Fibroblast of gingiva (primary cell): ENCODE results near the gene DPPA3.
"Not testable (repeated sequence)": the region's sequence is repeated elsewhere in the genome, so short reads cannot be mapped to it uniquely, and the experiment has no call there.

Experiments used
- DNase-seq: peaks from one replicate; pipeline ENCODE4 v3.0.0-alpha.2; 2011; ENCODE audit warnings: low read depth

Gene DPPA3

GRCh38 chr12:7730984-7731383 lies 19.8 kb downstream of the DPPA3 start:
- DNase-seq: not testable (repeated sequence)

- DNase-seq: no peak
Observed at GRCh38 chr12:7731486-7731885, 20.3 kb downstream of the DPPA3 start.

GRCh38 chr12:7732993-7733392 lies 21.8 kb downstream of the DPPA3 start:
- DNase-seq: no peak

GRCh38 chr12:7747246-7747645 lies 36.0 kb downstream of the DPPA3 start, which contains the start of gene CLEC4C:
TSS of gene CLEC4C (minus strand) at chr12:7747375. CDS start at chr12:7747348, 27 bp downstream.
- DNase-seq: no peak

GRCh38 chr12:7748852-7749251 lies 37.6 kb downstream of the DPPA3 start:
- DNase-seq: no peak

GRCh38 chr12:7749442-7749841 lies 38.2 kb downstream of the DPPA3 start:
- no peak for DNase-seq

- DNase-seq: no peak
Observed at GRCh38 chr12:7750350-7750749, 39.1 kb downstream of the DPPA3 start.

- no peak for DNase-seq
Observed at GRCh38 chr12:7751394-7751793, 40.2 kb downstream of the DPPA3 start.

GRCh38 chr12:7751941-7752922 lies 41.0 kb downstream of the DPPA3 start:
- DNase-seq: not testable (repeated sequence)

- not testable (repeated sequence) for DNase-seq
Observed at GRCh38 chr12:7755668-7756067, 44.4 kb downstream of the DPPA3 start.

GRCh38 chr12:7756993-7757392 lies 45.8 kb downstream of the DPPA3 start:
- DNase-seq: no peak

- DNase-seq: no peak
Observed at GRCh38 chr12:7758766-7759140, 47.5 kb downstream of the DPPA3 start.
